SK-MEL-5 (cell line): ENCODE data around the gene RPL10. TPM values are rescaled to one million over a fixed set of nuclear protein-coding genes. Genes with fewer than 3 reads are reported as not detected.
"Not testable (repeated sequence)": the region's sequence is repeated elsewhere in the genome, so short reads cannot be mapped to it uniquely, and the experiment has no call there.

Experiments
- DNase-seq: peaks from one replicate; pipeline ENCODE4 v3.0.0-alpha.2; 2016; ENCODE audit warnings: low read depth, low spot score
- in situ Hi-C: cut with HindIII; loops from 2 replicates; pipeline ENCODE4 v1.10.0; 2016; ENCODE audit warnings: low sequenced_read_pairs, high pct_unique_total_duplicates, low pct_unique_long_range_greater_than_20kb
- total RNA-seq: library from RNA; depleted of rRNA; stranded (reverse); fragments of >200 nt; shearing (Covaris generic); gene quantifications from 2 replicates; pipeline ENCODE4 v1.2.3, GENCODE V29; 2014

Gene RPL10
- total RNA-seq, 1 experiment from 2014 or later, result 3,421 TPM

DNA sequence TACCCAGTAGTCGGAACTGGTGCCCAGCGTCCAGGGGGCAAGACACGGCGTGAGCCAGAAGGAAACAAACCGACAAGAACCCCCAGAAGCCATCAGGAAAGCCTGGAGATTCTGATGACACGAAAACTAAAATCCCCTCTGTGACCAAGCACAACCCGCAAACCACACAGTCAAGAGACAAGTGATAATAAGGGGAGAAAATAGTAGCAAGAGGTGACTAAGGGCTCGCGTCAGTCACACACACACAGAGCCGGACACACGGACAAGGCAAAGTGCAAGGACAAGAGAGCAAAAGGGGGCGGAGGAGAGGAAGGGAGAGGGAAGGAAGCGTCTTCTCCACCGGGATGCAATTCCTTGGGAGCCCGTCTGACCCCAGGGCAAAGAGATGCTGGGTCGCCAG, 9.5 kb upstream of the RPL10 start:
- in situ Hi-C loops, DNase-seq: not testable (repeated sequence)

DNA sequence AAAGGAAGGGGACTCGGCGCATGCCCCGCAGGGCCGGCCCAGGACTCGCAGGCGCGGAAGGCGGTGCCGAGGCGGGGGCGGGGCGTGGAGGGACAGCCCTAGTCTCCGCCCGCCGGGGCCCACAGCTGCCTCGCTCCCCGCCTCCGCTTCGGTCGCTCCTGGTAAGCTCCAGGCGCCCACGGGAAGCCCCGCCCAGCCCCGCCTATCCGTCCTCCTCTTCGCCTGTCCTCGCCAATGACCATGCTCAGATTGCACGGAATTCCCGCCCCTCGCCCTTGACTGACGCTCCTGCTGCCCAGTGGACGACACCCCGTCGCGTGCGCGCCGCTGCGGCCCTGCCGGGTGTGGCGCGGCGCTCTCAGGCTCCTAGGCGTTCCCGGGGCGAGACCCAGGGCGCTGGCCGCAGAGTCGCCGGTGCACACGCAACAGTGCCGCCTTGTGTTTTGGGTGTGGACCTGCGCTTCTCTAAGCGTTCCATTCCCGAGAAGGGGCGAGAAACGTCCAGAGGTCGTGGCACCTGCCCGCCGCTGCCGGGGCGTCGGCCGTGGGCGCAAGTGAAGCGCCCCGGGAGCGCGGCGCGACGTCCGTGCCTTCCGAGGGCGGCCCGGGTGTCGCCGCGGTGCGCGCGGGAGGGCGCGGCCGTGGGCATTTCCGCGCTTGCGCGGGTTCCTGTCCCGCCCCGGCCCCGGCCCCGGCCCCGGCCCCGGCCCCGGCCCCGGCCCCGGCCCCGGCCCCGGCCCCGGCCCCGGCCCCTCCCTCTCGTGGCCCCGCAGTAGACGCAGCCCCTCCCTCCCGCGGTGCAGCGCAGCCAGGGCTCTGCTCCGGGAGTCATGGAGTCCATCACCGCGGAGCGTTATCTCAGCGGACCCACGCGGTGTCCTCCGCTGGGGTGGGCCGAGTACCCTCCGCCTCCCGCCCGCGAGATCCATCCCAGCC, 8.1 kb upstream of the RPL10 start:
- in situ Hi-C loops, DNase-seq: not testable (repeated sequence)

DNA sequence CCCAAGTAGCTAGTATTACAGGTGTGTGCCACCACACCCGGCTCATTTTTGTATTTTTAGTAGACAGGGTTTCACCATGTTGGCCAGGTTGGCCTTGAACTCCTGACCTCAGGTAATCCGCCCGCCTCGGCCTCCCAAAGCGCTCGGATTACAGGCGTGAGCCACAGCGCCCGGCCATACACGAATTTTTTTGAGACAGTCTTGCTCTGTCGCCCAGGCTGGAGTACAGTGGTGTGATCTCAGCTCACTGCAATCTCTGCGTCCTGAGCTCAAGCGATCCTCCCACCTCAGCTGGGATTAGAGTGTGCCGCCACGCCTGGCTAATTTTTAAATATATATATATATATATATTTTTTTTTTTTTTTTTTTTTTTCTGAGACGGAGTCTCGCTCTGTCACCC, 1.8 kb upstream of the RPL10 start:
- DNase-seq, in situ Hi-C loops: not testable (repeated sequence)

DNA sequence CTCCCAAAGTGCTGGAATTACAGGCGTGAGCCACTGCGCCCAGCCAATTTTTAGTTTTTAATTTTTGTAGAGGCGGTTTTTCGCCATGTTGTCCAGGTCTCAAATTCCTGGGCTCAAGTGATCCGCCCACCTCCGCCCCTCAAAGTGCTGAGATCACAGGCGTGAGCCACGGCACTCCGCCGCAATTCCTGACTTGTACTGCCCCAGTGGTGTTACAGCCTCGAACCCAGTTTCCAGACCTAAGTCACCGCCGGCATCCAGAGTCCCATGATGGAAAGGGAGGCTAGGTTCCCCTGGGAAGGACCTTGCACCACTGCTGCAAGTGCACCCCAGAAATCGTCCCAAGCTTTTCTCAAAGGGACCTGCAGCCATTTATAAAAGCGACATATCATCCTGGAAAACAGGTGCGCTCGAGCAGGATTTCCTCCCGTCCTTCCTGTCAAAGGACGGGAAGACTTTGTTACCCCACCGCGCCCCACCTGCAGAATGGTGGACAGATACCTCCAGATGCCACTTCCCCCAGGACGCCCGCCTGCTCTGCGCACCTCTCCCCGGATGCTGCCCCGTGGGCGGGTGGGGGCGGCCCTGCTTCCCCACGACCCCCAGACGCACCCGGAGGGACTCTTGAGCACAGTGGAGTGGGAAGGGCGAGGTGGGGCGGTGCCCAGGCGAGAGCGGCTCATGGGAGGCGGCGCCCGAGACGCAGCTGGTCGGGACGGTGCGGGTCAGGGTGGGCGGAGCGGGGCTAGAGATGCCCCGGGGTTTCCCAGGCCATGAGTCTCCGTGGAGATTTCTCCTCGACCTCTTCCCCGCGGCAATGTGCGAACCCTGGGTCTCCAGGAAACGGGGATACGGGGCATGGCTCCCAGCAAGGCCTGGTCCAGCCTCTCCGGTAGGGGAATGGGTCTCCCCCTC, 947 bp upstream of the RPL10 start:
- in situ Hi-C loops, result no loop called here
- DNase-seq, result peak; percentile 33

DNA sequence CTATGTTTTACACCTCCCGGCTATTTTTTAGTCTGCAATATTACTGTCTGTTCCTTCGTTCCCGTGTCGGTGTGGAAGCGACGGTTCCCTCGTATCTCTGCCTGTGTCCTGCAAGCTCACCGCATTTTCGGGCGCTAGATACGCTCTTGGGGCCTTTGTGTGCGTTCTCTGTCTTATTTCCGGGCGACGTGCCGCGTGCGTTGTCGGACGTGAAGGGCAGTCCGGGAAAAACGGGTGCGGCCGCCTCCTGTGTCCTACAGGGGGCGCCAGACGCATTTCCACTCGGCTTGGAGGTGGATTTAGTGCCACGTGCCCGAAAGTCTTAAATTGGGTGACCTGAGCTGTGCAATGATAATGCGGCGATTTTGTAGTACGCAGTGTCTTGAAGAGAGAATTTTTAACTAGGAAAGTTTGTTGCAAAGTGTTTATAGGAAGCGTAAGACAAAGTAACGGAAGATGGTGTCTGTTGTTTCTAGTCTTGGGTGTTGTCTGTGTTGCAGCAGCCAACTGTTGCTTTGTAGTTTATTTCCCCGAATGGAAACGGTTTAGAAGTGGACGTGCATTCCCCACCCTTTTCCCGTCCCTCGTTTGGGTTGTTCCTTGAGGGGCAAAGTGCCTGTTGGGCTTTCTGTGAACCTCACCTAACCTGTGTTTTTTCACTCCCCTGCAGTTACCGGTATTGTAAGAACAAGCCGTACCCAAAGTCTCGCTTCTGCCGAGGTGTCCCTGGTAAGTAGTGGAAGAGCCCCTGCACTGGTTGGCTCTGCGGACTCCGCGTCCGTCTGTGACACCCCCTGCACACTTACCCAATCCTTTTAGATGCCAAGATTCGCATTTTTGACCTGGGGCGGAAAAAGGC, 720 bp downstream of the RPL10 start:
- peak; percentile 79 for DNase-seq
- in situ Hi-C loops, result no loop called here

DNA sequence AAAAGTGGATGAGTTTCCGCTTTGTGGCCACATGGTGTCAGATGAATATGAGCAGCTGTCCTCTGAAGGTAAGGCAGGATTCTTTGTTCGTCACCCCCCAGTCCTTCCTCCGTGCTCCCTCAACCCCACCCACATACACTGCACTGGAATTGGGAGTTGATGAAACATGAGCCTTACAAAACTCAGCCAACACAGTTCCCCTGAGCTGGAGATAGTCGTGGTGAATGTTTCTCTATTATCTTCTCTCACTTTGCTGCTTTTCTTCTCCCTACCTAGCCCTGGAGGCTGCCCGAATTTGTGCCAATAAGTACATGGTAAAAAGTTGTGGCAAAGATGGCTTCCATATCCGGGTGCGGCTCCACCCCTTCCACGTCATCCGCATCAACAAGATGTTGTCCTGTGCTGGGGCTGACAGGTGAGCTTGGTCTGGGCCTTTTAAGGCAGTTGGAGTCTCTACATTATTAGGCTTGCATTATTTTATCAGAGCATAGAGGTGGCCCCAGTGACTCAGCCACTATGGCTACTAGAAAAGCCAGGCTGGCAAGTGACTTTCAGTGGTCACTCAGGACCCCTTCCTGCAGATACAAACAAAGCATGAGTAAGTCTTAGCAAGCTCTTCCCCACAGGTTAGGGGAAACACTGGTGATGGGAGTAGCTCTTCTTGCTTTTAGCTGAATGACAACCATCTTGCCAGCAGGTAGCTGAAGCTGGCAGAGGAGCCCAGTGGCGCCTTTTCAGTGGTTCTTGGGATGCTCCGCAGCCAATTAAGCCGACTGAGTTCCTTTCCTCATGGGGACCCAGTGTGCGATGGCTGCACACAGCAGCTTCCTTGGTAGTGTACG, 1.6 kb downstream of the RPL10 start:
- no peak for DNase-seq
- in situ Hi-C loops, result no loop called here

DNA sequence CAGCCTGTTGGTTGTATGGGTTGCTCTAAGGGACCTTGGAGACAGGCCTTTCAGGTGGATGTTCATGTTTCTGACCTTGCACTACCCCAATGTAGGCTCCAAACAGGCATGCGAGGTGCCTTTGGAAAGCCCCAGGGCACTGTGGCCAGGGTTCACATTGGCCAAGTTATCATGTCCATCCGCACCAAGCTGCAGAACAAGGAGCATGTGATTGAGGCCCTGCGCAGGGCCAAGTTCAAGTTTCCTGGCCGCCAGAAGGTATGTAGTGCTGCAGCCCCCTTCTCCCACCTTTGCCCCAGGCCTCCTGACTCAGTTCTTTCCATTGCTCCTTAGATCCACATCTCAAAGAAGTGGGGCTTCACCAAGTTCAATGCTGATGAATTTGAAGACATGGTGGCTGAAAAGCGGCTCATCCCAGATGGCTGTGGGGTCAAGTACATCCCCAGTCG, 2.2 kb downstream of the RPL10 start:
- DNase-seq, in situ Hi-C loops: not testable (repeated sequence)

DNA sequence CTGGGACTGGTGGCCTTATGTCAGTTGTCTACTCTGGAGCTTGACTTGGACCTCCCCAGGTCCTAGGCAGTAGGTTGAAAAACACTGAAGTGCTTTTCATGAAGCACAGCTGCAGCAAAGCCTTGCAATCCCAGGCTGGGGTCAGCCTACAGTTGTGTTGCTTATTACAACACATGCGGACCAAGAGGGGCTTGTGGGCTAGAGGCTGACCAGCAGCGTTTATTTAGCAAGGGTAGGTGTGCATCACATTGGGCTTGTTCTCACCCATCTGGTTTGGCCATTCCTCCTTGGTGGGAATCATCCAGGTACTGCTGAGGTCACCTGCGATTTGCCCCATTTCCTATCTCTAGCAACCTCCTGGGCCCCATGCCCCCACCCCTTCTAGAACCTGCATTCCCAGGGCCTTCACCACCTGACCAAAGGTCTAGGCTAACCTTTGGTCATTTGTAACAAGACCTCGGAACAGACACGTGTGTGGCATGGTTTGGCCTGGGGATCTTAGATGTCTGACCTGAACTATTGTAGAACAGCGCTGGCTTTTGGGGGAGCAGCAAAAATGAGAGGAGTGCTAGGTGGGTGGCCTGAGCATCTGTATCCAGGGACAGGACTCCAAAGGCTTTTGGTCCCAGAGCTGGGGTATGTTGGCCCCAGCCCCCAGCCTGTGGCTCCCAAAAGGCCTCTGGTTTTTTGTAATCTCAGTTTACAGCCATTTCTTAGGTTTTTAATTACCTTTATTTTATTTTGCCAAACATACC, 3.0 kb downstream of the RPL10 start:
- in situ Hi-C loops, result no loop called here
- peak; percentile 39 for DNase-seq

DNA sequence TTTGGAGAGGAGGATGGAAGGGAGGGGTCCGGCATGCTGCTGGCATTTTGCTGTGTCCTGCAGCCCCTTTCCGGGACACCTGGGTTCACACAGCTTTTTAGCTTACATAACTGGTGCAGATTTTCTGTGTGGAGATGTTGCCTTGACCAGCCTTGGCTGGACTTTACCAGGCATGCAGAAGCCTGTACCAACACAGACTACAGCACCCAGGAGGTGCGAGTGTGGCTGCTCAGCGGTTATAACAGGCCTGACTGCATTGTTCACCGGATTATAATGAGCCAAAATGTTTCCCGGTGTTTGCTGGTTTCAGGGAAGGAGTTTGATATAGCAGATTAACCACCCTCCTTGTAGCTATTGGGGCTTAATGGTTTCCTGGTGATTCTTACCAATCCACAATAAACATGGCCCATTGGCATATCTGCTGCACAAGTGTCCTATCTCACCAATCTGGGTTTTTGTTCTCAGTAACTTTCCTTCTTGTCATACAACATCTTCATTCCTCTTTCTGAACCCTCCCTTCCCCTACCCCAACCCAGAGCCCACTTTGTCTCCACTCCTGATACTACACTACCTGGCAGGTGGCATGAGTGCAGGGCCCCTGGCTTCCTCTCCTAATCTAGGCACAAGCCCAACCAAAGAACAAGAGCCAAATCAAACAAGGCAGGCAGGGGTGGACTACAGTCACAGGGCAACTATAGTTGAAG, 3.9 kb downstream of the RPL10 start:
- DNase-seq, result no peak
- in situ Hi-C loops, result no loop called here

DNA sequence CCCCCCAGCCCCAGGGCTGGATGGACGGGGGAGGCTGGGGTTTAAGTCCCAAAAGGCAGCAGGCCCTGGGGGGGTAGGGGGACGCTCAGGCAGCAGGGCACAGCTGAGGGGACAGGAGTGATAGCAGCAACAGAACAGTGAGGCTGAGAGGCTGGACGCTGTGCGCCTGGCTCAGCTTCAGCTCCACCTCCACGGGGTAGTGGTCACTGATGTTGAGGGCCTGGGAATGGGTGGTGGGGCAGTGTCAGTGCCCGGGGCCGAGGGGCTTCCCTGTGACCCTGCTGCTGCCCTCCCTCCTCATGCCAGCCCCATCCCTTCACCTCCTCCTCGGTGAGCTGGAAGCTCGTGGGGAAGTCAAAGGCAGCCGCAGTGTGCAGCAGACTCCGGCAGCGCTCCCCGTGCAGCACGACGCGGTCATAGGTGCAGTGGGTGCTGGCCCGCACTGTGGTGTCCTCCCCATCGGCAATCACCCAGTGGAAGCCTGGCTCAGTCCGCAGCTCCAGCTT, 4.5 kb downstream of the RPL10 start:
- no peak for DNase-seq
- in situ Hi-C loops, result no loop called here

DNA sequence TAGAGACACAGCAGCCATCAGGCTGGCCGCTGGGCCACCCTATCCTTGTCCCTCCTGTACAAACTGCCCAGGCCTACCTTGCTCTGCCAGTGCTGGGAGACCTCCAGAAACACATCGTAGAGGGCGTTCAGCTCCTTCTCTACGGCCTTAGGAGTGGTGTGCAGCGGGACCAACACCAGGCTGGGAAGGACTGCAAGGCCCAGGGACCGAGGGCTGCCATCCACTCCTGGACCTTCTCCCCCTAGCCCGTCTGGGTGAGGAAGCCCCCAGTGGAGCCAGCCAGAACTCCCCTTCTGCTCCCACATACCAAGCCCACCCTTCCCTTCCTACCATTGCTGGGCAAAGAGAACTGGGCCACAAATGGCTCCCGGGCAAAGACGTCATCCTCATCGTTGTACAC, 5.0 kb downstream of the RPL10 start:
- no peak for DNase-seq
- in situ Hi-C loops, result no loop called here

DNA sequence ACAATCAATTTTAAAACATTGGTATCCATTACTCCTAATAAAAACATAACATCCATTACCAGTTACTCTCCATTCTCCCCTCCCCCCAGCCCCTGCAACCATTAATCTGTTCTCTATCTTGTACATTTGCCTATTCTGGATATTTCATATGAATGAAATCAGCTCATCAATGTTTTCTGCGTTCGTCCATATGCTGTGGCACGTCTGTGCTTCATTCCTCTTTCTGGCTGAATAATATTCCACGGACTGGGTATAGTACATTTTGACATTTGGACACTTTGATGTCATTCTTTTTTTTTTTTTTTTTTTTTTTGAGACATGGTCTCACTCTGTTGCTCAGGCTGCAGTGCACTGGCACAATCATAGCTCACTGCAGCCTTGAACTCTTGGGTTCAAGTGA, 5.7 kb downstream of the RPL10 start:
- in situ Hi-C loops, result no loop called here
- no peak for DNase-seq

DNA sequence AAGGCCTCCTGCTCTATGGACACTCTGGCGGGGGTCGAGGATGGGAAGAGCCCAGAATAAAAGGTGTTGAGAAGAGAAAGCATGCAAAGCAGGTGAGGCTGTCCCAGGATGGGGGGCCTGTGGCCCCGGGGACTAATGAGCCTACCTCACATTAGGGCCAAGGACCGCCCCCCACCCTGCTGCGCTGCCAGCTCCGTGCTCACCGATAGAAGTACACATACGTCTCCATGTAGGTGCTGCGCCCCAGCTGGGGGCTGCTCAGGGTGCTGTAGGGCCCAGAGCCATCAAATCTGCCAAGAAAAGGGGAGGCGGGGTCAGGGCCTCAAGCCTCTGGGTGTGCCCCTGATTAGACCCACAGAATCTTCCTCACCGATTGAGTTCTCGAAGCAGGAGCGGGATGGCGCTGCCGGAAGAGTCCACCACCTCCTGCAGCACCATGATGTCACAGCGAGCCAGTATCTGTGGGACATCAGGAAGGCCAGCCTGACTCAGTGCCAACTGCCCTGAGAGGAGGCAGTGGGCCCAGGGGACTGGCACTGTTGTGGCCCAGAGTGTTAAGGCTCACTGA, 6.5 kb downstream of the RPL10 start:
- in situ Hi-C loops, result no loop called here
- no peak for DNase-seq

DNA sequence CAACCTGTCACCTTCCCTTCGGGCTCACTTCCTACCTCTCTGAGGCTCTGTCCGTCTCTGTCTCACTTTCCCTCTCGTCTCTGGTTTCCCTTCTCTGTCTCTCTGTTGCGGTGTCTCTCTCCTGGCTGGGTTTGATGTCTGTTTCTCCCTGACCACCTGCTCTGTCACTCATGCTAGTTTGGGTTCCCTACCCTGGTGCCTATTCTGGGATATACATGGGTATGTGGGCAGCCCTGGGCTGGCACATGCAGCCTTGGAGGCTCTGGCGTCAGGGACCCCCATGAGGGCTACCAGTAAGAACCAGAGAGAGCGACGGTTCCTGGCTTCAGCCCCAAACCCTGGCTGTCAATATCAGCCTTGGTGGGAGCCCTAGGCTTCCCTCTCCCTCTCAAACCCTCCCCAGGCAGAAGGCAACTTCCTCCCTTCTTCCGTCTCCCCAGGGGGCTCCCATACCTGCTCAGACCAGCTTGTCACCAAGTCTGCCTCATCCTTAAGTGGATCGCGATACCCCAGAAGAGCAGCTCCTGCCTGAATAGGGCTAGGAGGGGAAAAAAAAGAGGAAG, 10.6 kb downstream of the RPL10 start:
- in situ Hi-C loops, result no loop called here
- no peak for DNase-seq
